Mammary epithelial cell (primary cell): ENCODE measurements around the gene ZFP36L1.

Experiments used
- CTCF ChIP-seq, 2 donors: IDR thresholded peaks in 1 of 2; conservative IDR thresholded peaks in 1 of 2; 2 replicates each; pipeline ENCODE4 v1.5.1; 2011 to 2012; ENCODE audit warnings: inconsistent platforms in 2 of 2, low read length in 2 of 2, mild to moderate bottlenecking in 2 of 2, control low read depth in 1 of 2, low read depth in 1 of 2; ENCODE audit not compliant: insufficient read depth in 1 of 2; ENCODE audit errors: extremely low read depth in 1 of 2
- EZH2 ChIP-seq: IDR thresholded peaks from 2 replicates; pipeline ENCODE4 v1.6.1; 2012; ENCODE audit warnings: low read length, inconsistent platforms, borderline replicate concordance

GRCh38 chr14:68820999-68821683, 28.3 kb upstream of the ZFP36L1 start:
- TF ChIP-seq EZH2 (no peak), CTCF (conservative IDR thresholded peaks at IDR 0.05 in 1 of 2, IDR thresholded peaks at IDR 0.05 in 1 of 2; ENCODE audit: extremely low read depth in 1 of 2, insufficient read depth in 1 of 2, low read depth in 1 of 2, low read length in 2 of 2) (no peak)
